ENCODE measurements around the gene ARAF.
"Not testable (repeated sequence)": the region's sequence is repeated elsewhere in the genome, so short reads cannot be mapped to it uniquely, and the experiment has no call there.

Gene ARAF

GRCh38 chrX:47560934-47561658 lies at the start of gene ARAF:
ARAF (plus strand) TSS chrX:47561205; CDS start chrX:47562968, 1,763 bp downstream.
- H3K9me3 ChIP-seq (ENCODE audit: control insufficient read depth, insufficient read depth, low read length): no peaks in the 10 kb centered on the region
- peak within 1 kb of the TSS; percentile 73 for H3K27ac ChIP-seq (ENCODE audit: low read depth, low read length)
- H3K79me2 ChIP-seq (ENCODE audit: control insufficient read depth, low read length): peaks cover 31% of the 10 kb centered on the region
- TF ChIP-seq CTCF (IDR thresholded peaks at IDR 0.05; ENCODE audit: low read depth, low read length, poor library complexity, severe bottlenecking) (no peak), EZH2phosphoT487 (IDR thresholded peaks at IDR 0.05; ENCODE audit: borderline replicate concordance, low read length) (no peak)
- H3K4me2 ChIP-seq (ENCODE audit: low read length): peak within 1 kb of the TSS; percentile 69
- no peaks in the 10 kb centered on the region for H3F3A ChIP-seq (ENCODE audit: control insufficient read depth, insufficient read depth)
- no peaks in the 10 kb centered on the region for H3K9me2 ChIP-seq (replicated peaks; ENCODE audit: control insufficient read depth, low read length)
- H3K36me3 ChIP-seq (ENCODE audit: control insufficient read depth, low read length): peaks cover 30% of the 10 kb centered on the region
- H3K4me1 ChIP-seq (ENCODE audit: control insufficient read depth, low read length): peaks cover 26% of the 10 kb centered on the region
- peak within 1 kb of the TSS; percentile 83 for H3K4me3 ChIP-seq (ENCODE audit: low read length)
- H3K27me3 ChIP-seq (ENCODE audit: control insufficient read depth, low read length): no peaks in the 10 kb centered on the region
- no peaks in the 10 kb centered on the region for H4K20me1 ChIP-seq (ENCODE audit: control insufficient read depth, insufficient read depth, low read depth, low read length)

GRCh38 chrX:47512383-47512782 lies 48.6 kb upstream of the ARAF start:
- not testable (repeated sequence) for H3K9me3 ChIP-seq (ENCODE audit: control insufficient read depth, insufficient read depth, low read length); H4K20me1 ChIP-seq (ENCODE audit: control insufficient read depth, insufficient read depth, low read depth, low read length); H3K9me2 ChIP-seq (replicated peaks; ENCODE audit: control insufficient read depth, low read length); H3F3A ChIP-seq (ENCODE audit: control insufficient read depth, insufficient read depth); H3K27me3 ChIP-seq (ENCODE audit: control insufficient read depth, low read length); H3K79me2 ChIP-seq (ENCODE audit: control insufficient read depth, low read length); H3K36me3 ChIP-seq (ENCODE audit: control insufficient read depth, low read length)
- Histone ChIP-seq H3K4me3 (ENCODE audit: low read length) (peak overlapping the region; percentile 57), H3K4me2 (ENCODE audit: low read length) (peak overlapping the region; percentile 58), H3K4me1 (ENCODE audit: control insufficient read depth, low read length) (peaks cover 18% of the 10 kb centered on the region), H3K27ac (ENCODE audit: low read depth, low read length) (peak overlapping the region; percentile 49)

GRCh38 chrX:47513034-47513965 lies 47.7 kb upstream of the ARAF start:
- H3K27me3 ChIP-seq (ENCODE audit: control insufficient read depth, low read length); H3K36me3 ChIP-seq (ENCODE audit: control insufficient read depth, low read length); H3K79me2 ChIP-seq (ENCODE audit: control insufficient read depth, low read length); H3F3A ChIP-seq (ENCODE audit: control insufficient read depth, insufficient read depth); H4K20me1 ChIP-seq (ENCODE audit: control insufficient read depth, insufficient read depth, low read depth, low read length); H3K9me3 ChIP-seq (ENCODE audit: control insufficient read depth, insufficient read depth, low read length); H3K9me2 ChIP-seq (replicated peaks; ENCODE audit: control insufficient read depth, low read length): not testable (repeated sequence)
- Histone ChIP-seq H3K4me2 (ENCODE audit: low read length) (peak overlapping the region; percentile 90), H3K4me1 (ENCODE audit: control insufficient read depth, low read length) (peaks cover 25% of the 10 kb centered on the region), H3K27ac (ENCODE audit: low read depth, low read length) (peak overlapping the region; percentile 49), H3K4me3 (ENCODE audit: low read length) (peak overlapping the region; percentile 82)

GRCh38 chrX:47514533-47515235 lies 46.3 kb upstream of the ARAF start:
- Histone ChIP-seq H3K4me1 (ENCODE audit: control insufficient read depth, low read length) (peaks cover 28% of the 10 kb centered on the region), H3K27me3 (ENCODE audit: control insufficient read depth, low read length) (no peaks in the 10 kb centered on the region), H4K20me1 (ENCODE audit: control insufficient read depth, insufficient read depth, low read depth, low read length) (no peaks in the 10 kb centered on the region), H3K9me3 (ENCODE audit: control insufficient read depth, insufficient read depth, low read length) (no peaks in the 10 kb centered on the region), H3F3A (ENCODE audit: control insufficient read depth, insufficient read depth) (no peaks in the 10 kb centered on the region), H3K4me3 (ENCODE audit: low read length) (peak overlapping the region; percentile 82), H3K9me2 (replicated peaks; ENCODE audit: control insufficient read depth, low read length) (no peaks in the 10 kb centered on the region), H3K36me3 (ENCODE audit: control insufficient read depth, low read length) (no peaks in the 10 kb centered on the region), H3K4me2 (ENCODE audit: low read length) (peak overlapping the region; percentile 90), H3K27ac (ENCODE audit: low read depth, low read length) (no peak overlapping the region), H3K79me2 (ENCODE audit: control insufficient read depth, low read length) (no peaks in the 10 kb centered on the region)
- TF ChIP-seq CTCF (IDR thresholded peaks at IDR 0.05; ENCODE audit: low read depth, low read length, poor library complexity, severe bottlenecking) (no peak), EZH2phosphoT487 (IDR thresholded peaks at IDR 0.05; ENCODE audit: borderline replicate concordance, low read length) (no peak)

Measured in DOHH2 (cell line).